IPS-15b (cell line): ENCODE results near the gene BMPR1A.
"Not testable (repeated sequence)": the region's sequence is repeated elsewhere in the genome, so short reads cannot be mapped to it uniquely, and the experiment has no call there.

ENCODE experiments used
- H3K27me3 ChIP-seq: one replicate; pipeline ENCODE4 v1.6.1; 2013; ENCODE audit warnings: low read length; ENCODE audit not compliant: control insufficient read depth, insufficient read depth
- H3K36me3 ChIP-seq: one replicate; pipeline ENCODE4 v1.6.1; 2013; ENCODE audit warnings: low read length; ENCODE audit not compliant: control insufficient read depth, insufficient read depth
- H3K4me1 ChIP-seq: one replicate; pipeline ENCODE4 v1.6.1; 2013; ENCODE audit warnings: mild to moderate bottlenecking, low read length; ENCODE audit not compliant: control insufficient read depth, insufficient read depth
- H3K4me3 ChIP-seq: one replicate; pipeline ENCODE4 v1.5.1; 2013; ENCODE audit warnings: low read depth, low read length
- H3K9ac ChIP-seq: one replicate; pipeline ENCODE4 v1.6.1; 2013; ENCODE audit warnings: low read depth, mild to moderate bottlenecking, low read length
- H3K9me3 ChIP-seq: one replicate; pipeline ENCODE4 v1.6.1; 2013; ENCODE audit warnings: mild to moderate bottlenecking, low read length; ENCODE audit not compliant: control insufficient read depth, insufficient read depth

BMPR1A gene

GRCh38 chr10:86974484-86974883 lies 218.1 kb downstream of the BMPR1A start:
- Histone ChIP-seq H3K4me3 (no peak overlapping the region), H3K36me3 (no peaks in the 10 kb centered on the region), H3K9me3 (no peaks in the 10 kb centered on the region), H3K9ac (no peak overlapping the region), H3K27me3 (peaks cover 17% of the 10 kb centered on the region), H3K4me1 (peaks cover 7% of the 10 kb centered on the region)

DNA sequence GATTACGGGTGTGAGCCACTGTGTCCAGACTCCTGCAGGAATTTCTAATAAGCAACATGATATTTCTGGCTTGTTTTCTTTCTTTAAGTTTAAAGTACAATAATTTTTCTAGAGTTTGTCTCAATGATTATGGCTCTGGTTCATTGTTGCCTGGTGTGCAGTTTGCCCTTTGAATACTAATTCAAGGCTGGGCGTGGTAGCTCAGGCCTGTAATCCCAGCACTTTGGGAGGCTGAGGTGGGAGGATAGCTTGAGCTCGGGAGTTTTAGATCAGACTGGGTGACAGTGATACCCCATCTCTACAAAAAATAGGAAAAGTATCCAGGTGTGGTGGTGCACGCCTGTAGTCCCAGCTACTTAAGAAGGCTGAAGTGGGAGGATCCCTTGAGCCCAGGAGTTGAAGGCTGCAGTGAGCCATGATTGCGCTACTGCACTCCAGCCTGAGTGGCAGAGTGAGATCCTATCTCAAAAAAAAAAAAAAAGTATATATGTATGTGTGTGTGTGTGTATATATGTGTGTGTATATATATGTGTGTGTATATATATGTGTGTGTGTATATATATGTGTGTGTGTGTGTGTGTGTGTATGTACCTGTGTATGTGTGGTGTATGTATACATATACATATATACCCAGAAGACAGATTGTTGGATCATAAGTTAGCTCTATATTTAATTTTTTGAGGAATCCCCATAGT lies 220.1 kb downstream of the BMPR1A start:
- Histone ChIP-seq H3K9ac (no peak overlapping the region), H3K36me3 (no peaks in the 10 kb centered on the region), H3K4me1 (peaks cover 4% of the 10 kb centered on the region)

DNA sequence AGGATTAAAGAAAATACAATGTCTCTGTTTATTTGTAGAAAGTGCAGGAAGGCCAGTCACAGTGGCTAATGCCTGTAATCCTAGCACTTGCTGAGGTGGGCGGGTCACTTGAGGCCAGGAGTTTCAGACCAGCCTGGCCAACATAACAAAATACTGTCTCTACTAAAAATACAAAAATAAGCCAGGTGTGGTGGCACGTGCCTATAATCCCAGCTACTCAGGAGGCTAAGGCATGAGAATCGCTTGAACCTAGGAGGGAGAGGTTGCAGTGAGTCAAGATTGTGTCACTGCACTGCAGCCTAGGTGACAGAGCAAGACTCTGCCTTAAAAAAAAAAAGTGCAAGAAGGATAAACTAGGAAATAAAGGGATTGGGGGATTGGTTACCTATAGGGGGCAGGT lies 222.0 kb downstream of the BMPR1A start:
- not testable (repeated sequence) for H3K9ac ChIP-seq, H3K9me3 ChIP-seq, H3K36me3 ChIP-seq, H3K4me1 ChIP-seq, H3K27me3 ChIP-seq, H3K4me3 ChIP-seq

More for the DNA sequence above, 220.1 kb downstream of the BMPR1A start:
- H3K9me3 ChIP-seq = no peaks in the 10 kb centered on the region
- H3K27me3 ChIP-seq = peaks cover 17% of the 10 kb centered on the region
- H3K4me3 ChIP-seq = no peak overlapping the region

DNA sequence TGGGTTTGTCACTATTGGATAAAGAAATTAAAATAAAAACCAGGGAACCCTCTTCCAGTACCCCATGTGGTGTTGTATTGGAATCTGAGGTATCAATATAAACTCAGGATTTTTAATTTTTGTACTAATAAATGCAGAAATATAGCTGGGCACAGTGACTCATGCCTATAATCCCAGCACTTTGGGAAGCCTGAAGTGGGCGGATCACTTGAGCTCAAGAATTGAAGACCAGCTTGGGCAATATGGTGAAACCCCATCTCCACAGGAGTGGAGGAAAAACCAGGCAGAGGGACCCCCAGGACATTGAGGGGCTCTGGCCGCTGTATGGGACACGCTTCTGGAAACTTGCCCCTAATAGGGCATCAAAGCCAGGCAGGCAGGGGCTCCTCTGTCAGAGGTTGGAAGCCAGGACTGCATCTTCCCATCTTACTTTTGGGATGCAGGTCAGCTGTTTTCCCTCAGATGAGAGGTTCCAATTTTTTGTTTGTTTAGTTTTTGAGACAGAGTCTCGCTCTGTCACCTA lies 222.9 kb downstream of the BMPR1A start:
- Histone ChIP-seq H3K4me1 (peaks cover 2% of the 10 kb centered on the region), H3K9me3 (no peaks in the 10 kb centered on the region), H3K36me3 (no peaks in the 10 kb centered on the region), H3K4me3 (no peak overlapping the region), H3K9ac (no peak overlapping the region), H3K27me3 (no peaks in the 10 kb centered on the region)

- Histone ChIP-seq H3K9me3 (no peaks in the 10 kb centered on the region), H3K9ac (no peak overlapping the region), H3K4me1 (peaks cover 2% of the 10 kb centered on the region), H3K27me3 (no peaks in the 10 kb centered on the region), H3K4me3 (no peak overlapping the region), H3K36me3 (no peaks in the 10 kb centered on the region)
These were observed 223.6 kb downstream of the BMPR1A start for GRCh38 chr10:86979977-86980448.

DNA sequence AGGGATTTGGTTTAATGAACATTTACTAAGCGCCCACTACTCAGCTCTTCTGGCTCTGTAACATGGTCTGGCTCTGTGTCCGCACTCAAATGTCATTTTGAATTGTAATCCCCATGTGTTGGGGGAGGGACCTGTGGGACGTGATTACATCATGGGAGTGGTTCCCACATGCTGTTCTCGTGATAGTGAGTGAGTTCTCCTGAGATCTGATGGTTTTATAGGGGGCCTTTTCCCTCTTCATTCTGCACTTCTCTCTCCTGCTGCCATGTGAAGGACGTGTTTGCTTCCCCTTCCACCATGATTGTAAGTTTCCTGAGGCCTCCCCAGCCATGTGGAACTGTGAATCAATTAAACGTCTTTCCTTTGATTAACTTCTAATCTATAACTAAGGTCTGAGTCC lies 224.6 kb downstream of the BMPR1A start:
- not testable (repeated sequence) for H3K4me3 ChIP-seq, H3K9me3 ChIP-seq, H3K9ac ChIP-seq, H3K36me3 ChIP-seq, H3K4me1 ChIP-seq, H3K27me3 ChIP-seq

DNA sequence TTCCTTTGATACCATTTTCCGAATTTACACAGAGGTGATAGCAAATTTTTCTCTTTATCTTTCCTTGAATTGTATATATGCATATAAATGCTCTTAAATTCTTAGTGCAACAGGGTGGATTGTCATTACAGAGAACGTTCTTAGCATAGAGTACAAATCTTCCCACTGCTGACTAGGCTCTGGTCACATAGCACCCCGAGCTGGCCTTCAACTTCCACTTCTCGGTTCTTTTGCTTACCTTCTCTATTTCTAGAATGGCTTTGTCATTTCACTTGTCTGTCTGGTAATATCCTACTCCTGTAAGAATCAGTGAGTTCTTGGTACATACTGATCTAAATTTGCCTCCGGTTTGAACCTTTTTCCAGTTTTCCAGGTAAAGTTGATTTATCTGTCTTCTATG lies 225.3 kb downstream of the BMPR1A start:
- H3K4me3 ChIP-seq = no peak overlapping the region

More for the DNA sequence above, 225.3 kb downstream of the BMPR1A start:
- Histone ChIP-seq H3K4me1 (peaks cover 2% of the 10 kb centered on the region), H3K9me3 (no peaks in the 10 kb centered on the region), H3K27me3 (no peaks in the 10 kb centered on the region), H3K36me3 (no peaks in the 10 kb centered on the region), H3K9ac (no peak overlapping the region)
